GM06990 (cell line): ENCODE measurements around the gene SPAST.
"Not testable (repeated sequence)": the region's sequence is repeated elsewhere in the genome, so short reads cannot be mapped to it uniquely, and the experiment has no call there.

Experiments used
- DNase-seq: peaks from one replicate; pipeline ENCODE4 v3.0.0-alpha.2; 2011; ENCODE audit not compliant: insufficient read length; ENCODE audit errors: extremely low read depth
- H3K27me3 ChIP-seq: replicated peaks from 2 replicates; pipeline ENCODE4 v1.6.0; 2011; ENCODE audit warnings: low read length; ENCODE audit not compliant: control insufficient read depth, insufficient read depth
- H3K36me3 ChIP-seq: 2 replicates; pipeline ENCODE4 v1.5.1; 2011; ENCODE audit warnings: low read length; ENCODE audit not compliant: control insufficient read depth, insufficient read depth
- H3K4me3 ChIP-seq: replicated peaks from 2 replicates; pipeline ENCODE4 v1.5.1; 2011; ENCODE audit warnings: low read depth, mild to moderate bottlenecking, control low read depth, low read length
- TF ChIP-seq, protein P1 (sequence below): IDR thresholded peaks from 2 replicates; pipeline ENCODE4 v1.5.1; 2011; ENCODE audit warnings: low read length, control low read depth, mild to moderate bottlenecking, inconsistent platforms; ENCODE audit not compliant: insufficient read depth, poor library complexity, severe bottlenecking

SPAST gene

DNA sequence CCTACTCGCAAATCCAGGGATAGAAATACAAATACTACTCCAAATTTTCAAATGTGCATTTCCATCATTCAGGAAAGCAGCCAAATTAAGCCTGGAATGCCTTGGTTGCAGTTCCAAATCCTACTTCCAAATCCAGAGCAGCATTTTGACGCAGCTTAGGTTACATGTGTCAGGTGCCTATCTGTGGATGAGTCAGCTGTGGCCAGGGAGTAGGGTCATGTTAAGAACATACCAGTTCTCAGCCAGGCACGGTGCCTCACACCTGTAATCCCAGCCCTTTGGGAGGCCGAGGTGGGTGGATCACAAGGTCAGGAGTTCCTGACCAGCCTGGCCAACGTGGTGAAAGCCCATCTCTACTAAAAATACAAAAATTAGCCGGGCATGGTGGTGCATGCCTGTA lies 119.3 kb downstream of the SPAST start:
- TF ChIP-seq, protein P1, sequence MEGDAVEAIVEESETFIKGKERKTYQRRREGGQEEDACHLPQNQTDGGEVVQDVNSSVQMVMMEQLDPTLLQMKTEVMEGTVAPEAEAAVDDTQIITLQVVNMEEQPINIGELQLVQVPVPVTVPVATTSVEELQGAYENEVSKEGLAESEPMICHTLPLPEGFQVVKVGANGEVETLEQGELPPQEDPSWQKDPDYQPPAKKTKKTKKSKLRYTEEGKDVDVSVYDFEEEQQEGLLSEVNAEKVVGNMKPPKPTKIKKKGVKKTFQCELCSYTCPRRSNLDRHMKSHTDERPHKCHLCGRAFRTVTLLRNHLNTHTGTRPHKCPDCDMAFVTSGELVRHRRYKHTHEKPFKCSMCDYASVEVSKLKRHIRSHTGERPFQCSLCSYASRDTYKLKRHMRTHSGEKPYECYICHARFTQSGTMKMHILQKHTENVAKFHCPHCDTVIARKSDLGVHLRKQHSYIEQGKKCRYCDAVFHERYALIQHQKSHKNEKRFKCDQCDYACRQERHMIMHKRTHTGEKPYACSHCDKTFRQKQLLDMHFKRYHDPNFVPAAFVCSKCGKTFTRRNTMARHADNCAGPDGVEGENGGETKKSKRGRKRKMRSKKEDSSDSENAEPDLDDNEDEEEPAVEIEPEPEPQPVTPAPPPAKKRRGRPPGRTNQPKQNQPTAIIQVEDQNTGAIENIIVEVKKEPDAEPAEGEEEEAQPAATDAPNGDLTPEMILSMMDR, result no peak
- H3K36me3 ChIP-seq, result peaks cover 4% of the 10 kb centered on the region; the same call in 1 of the 2 replicates

DNA sequence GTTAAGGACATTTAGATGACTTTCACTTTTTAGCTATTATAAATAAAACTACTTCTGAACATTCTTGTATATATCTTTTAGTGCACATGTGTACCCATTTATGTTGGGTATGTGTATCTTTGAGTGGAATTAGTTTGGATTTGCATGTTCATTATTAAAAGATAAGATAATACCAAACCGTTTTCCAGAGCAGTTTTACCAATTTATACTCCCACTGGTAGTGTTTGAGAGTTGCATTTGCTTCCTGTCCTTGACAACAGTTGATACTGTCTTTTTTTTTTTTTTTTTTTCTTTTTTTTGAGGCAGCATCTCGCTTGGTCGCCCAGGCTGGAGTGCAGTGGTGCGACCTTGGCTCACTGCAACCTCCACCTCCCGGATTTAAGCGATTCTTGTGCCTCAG lies 125.7 kb downstream of the SPAST start:
- Histone ChIP-seq H3K36me3 (no peaks in the 10 kb centered on the region; the same call in 1 of the 2 replicates), H3K27me3 (no peaks in the 10 kb centered on the region), H3K4me3 (no peak overlapping the region)
- DNase-seq, result no peak
- TF ChIP-seq, protein P1, result no peak

More for the DNA sequence above, 119.3 kb downstream of the SPAST start:
- Histone ChIP-seq H3K27me3 (no peaks in the 10 kb centered on the region), H3K4me3 (no peak overlapping the region)
- DNase-seq, result no peak

DNA sequence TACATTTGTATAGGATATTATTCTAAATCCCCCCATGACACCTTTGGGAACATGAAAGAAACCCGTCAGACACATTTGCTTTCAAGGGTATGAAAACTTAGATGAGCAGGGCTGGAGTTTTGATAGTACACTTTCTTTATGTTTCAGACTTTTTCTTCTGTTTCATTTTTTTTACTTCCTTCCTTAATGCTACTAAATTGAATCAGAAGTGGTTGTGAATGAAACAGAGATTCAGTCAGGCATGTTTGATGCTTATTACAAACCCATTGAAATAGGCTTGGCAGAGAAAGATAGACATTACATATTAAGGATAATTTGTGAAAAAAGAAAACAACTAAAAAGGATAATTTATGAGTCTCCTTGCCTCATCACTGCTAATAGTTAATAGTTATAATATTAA lies 129.1 kb downstream of the SPAST start:
- TF ChIP-seq, protein P1, result no peak
- Histone ChIP-seq H3K4me3 (no peak overlapping the region), H3K27me3 (no peaks in the 10 kb centered on the region), H3K36me3 (no peaks in the 10 kb centered on the region)
- peak; percentile 26 for DNase-seq

DNA sequence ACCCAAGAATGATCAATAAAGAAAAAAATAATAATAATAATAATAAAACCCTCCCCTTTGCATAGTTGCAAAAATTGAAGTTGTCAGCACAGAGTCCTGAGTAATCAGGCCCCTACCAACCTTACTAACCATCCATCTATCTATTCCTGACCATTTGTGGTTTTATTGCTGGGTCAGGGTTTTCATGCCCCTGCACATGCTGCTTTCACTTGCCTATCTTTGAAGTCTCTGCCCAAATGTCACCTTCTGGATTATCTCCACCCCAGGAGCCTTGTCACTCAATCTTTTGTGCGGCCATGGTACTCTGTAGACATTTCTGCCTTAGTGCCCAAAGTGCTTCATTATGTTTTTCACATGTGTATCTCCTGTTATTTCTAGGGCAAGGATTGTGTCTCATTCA lies 137.5 kb downstream of the SPAST start:
- TF ChIP-seq, protein P1, result no peak
- no peaks in the 10 kb centered on the region; the same call in 1 of the 2 replicates for H3K36me3 ChIP-seq
- DNase-seq, result no peak
- H3K27me3 ChIP-seq, result no peaks in the 10 kb centered on the region
- no peak overlapping the region for H3K4me3 ChIP-seq

DNA sequence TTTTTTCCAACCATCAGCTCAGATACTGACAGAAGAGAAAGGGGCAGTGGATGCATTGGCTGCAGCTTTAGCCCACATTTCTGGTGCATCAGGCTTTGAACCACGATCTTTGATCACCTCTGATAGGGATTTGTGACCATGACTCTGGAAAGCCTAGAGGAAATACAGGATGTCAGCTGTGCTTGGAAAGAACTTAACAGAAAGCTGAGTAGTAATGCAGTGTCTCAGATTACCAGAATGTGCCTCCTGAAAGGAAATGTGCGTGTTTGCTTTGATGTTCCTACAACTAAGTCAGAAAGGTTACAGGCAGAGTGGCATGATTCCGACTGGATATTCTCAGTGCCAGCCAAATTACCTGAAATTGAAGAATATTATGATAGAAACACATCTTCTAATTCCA lies 140.1 kb downstream of the SPAST start:
- not testable (repeated sequence) for H3K4me3 ChIP-seq, DNase-seq, H3K27me3 ChIP-seq, H3K36me3 ChIP-seq
